ENCODE data around the gene PPWD1.

The PPWD1 gene

GRCh38 chr5:65623482-65623881, 60.4 kb downstream of the PPWD1 start:
- in situ Hi-C loops (cut with MboI; ENCODE audit: low sequenced_read_pairs): no loop called here

- in situ Hi-C loops (cut with MboI; ENCODE audit: low sequenced_read_pairs): no loop called here
Measured at GRCh38 chr5:65624025-65624570, 61.0 kb downstream of the PPWD1 start, which contains the start of gene TRIM23. Gene TRIM23, minus strand, starts transcription at chr5:65624333. Its CDS starts 59 bp downstream, at chr5:65624274.

GRCh38 chr5:65624571-65625555, 61.8 kb downstream of the PPWD1 start, which contains the start of the genes SHLD3 and TRAPPC13:
Gene SHLD3, plus strand, starts transcription at chr5:65625027. Its CDS starts 4,561 bp downstream, at chr5:65629588.
Gene TRAPPC13, plus strand, starts transcription at chr5:65625027. Its CDS starts 34 bp downstream, at chr5:65625061.
- in situ Hi-C loops (cut with MboI; ENCODE audit: low sequenced_read_pairs): no loop called here

- in situ Hi-C loops (cut with MboI; ENCODE audit: low sequenced_read_pairs): no loop called here
Measured at GRCh38 chr5:65625743-65626142, 62.6 kb downstream of the PPWD1 start.

- in situ Hi-C loops (cut with MboI; ENCODE audit: low sequenced_read_pairs): no loop called here
Measured at GRCh38 chr5:65630981-65631380, 67.9 kb downstream of the PPWD1 start.

All from HL-60/S4 (cell line).